OCI-LY7 (cell line): ENCODE measurements around the gene TTC34. TPM values are rescaled to one million over a fixed set of nuclear protein-coding genes. Genes with fewer than 3 reads are reported as not detected.

Source experiments
- BruUV-seq: library from RNA; stranded (reverse); fragments of 400-500 nt; replicated peaks from 2 replicates; lab custom pipeline; 2021; lab: Mats Ljungman, UMichigan
- CTCF ChIA-PET: fragments of 300-600 bp; sonication (Branson Sonifier 250); formaldehyde crosslinking; loops from one replicate; lab custom pipeline; 2022; ENCODE audit warnings: antibody characterized with exemption; ENCODE audit not compliant: unreplicated experiment; lab: Charles Lee
- POLR2A ChIA-PET: fragments of 300-600 bp; sonication (Branson Sonifier 250); formaldehyde crosslinking; loops from one replicate; lab custom pipeline; 2022; ENCODE audit warnings: antibody characterized with exemption; lab: Charles Lee
- DNase-seq: peaks from one replicate; pipeline ENCODE4 v3.0.0-alpha.2; 2015; ENCODE audit warnings: low spot score
- H2AFZ ChIP-seq: fragments of 200-600 bp; sonication (generic), shearing (Covaris generic); 2 replicates; pipeline ENCODE4 v1.6.1; 2014; ENCODE audit warnings: mild to moderate bottlenecking, antibody characterized with exemption, low read length, moderate library complexity
- H3K27ac ChIP-seq: fragments of 200-600 bp; sonication (generic); 2 replicates; pipeline ENCODE4 v1.5.1; 2014; ENCODE audit warnings: mixed run types, low read depth, mild to moderate bottlenecking, moderate library complexity, low read length, inconsistent platforms; ENCODE audit not compliant: poor library complexity, severe bottlenecking
- H3K36me3 ChIP-seq: fragments of 200-600 bp; sonication (generic); 2 replicates; pipeline ENCODE4 v1.6.1; 2014; ENCODE audit warnings: mild to moderate bottlenecking, antibody characterized with exemption, low read length, moderate library complexity, mixed read lengths; ENCODE audit not compliant: insufficient read depth
- H3K4me1 ChIP-seq: fragments of 200-600 bp; sonication (generic); 2 replicates; pipeline ENCODE4 v1.5.1; 2014; ENCODE audit warnings: mild to moderate bottlenecking, low read length; ENCODE audit not compliant: insufficient read depth, poor library complexity, severe bottlenecking
- H3K4me2 ChIP-seq: fragments of 200-600 bp; sonication (generic); 2 replicates; pipeline ENCODE4 v1.6.1; 2014; ENCODE audit warnings: mild to moderate bottlenecking, low read length
- H3K4me3 ChIP-seq: fragments of 200-600 bp; sonication (generic); 2 replicates; pipeline ENCODE4 v1.5.1; 2014; ENCODE audit warnings: mild to moderate bottlenecking, low read depth, low read length; ENCODE audit not compliant: poor library complexity, severe bottlenecking
- H3K79me2 ChIP-seq: fragments of 200-600 bp; sonication (generic); 2 replicates; pipeline ENCODE4 v1.6.1; 2016; ENCODE audit warnings: low read depth, mild to moderate bottlenecking, low read length, moderate library complexity, mixed read lengths; ENCODE audit not compliant: insufficient read depth
- H3K9me2 ChIP-seq: fragments of 200-600 bp; sonication (generic); 2 replicates; pipeline ENCODE4 v1.6.1; 2016; ENCODE audit warnings: mild to moderate bottlenecking, low read length, mixed read lengths; ENCODE audit not compliant: insufficient read depth
- H3K9me3 ChIP-seq: fragments of 200-600 bp; sonication (generic); 2 replicates; pipeline ENCODE4 v1.6.1; 2014; ENCODE audit warnings: mild to moderate bottlenecking, mixed run types, low read length, mixed read lengths
- H4K20me1 ChIP-seq: fragments of 200-600 bp; sonication (generic); 2 replicates; pipeline ENCODE4 v1.6.1; 2014; ENCODE audit warnings: mild to moderate bottlenecking, antibody characterized with exemption, low read length, moderate library complexity, mixed read lengths; ENCODE audit not compliant: insufficient read depth
- CTCF ChIP-seq: fragments of 200-600 bp; sonication (generic); conservative IDR thresholded peaks from 2 replicates; pipeline ENCODE4 v1.5.1; 2014; ENCODE audit warnings: mild to moderate bottlenecking, antibody characterized with exemption, low read length, moderate library complexity, mixed read lengths
- EZH2phosphoT487 ChIP-seq: fragments of 200-600 bp; sonication (generic); IDR thresholded peaks from 2 replicates; pipeline ENCODE4 v1.6.1; 2018; ENCODE audit warnings: low read depth, borderline replicate concordance, mild to moderate bottlenecking, mixed run types, antibody characterized with exemption, low read length, moderate library complexity, mixed read lengths
- intact Hi-C: fragments of 100-400 bp; cut with micrococcal nuclease; formaldehyde crosslinking; loops from one replicate; pipeline ENCODE4 v1.10.0; 2022; ENCODE audit not compliant: unreplicated experiment
- total RNA-seq, 2 experiments: library from RNA; depleted of rRNA in 1 of 2; stranded (reverse); fragments of >200 nt in 1 of 2; shearing (Covaris generic) in 1 of 2; gene quantifications; 2 replicates each; pipeline ENCODE4 v1.2.3, GENCODE V29; 2014 to 2022

The TTC34 gene
- total RNA-seq, 2 experiments from 2014 or later = 1.1 to 2.2 TPM

DNA sequence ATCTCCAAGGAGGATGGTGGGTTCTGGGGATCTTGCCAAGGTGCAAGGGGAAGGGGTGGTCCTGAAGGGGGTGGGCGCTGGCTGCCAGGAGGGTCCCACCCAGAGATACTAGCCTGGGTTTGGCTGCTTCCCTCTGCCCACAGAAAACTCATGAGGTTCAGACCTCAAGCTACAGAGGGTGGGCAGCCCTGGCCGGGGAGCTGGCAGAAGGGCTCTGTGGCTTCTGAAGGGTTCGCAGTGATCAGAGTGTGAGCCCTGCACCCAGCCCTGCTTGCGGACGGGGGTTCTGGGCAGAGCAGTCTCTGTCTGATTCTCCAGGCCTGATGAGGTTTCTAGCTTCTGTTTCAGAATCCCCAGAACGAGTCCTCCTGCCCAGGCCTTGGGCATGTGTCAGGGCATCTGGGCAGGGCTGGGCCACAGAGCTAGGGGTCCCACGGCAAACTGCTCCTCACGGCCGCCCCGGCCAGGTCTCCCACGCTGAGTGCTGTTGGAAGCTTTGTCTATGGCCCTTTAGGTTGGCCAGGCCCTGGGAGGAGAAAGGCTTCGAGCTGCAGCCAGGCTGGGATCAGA is 168.0 kb downstream of the TTC34 start:
- no peaks in the 10 kb centered on the region for H3K4me1 ChIP-seq
- intact Hi-C loops = no loop called here

DNA sequence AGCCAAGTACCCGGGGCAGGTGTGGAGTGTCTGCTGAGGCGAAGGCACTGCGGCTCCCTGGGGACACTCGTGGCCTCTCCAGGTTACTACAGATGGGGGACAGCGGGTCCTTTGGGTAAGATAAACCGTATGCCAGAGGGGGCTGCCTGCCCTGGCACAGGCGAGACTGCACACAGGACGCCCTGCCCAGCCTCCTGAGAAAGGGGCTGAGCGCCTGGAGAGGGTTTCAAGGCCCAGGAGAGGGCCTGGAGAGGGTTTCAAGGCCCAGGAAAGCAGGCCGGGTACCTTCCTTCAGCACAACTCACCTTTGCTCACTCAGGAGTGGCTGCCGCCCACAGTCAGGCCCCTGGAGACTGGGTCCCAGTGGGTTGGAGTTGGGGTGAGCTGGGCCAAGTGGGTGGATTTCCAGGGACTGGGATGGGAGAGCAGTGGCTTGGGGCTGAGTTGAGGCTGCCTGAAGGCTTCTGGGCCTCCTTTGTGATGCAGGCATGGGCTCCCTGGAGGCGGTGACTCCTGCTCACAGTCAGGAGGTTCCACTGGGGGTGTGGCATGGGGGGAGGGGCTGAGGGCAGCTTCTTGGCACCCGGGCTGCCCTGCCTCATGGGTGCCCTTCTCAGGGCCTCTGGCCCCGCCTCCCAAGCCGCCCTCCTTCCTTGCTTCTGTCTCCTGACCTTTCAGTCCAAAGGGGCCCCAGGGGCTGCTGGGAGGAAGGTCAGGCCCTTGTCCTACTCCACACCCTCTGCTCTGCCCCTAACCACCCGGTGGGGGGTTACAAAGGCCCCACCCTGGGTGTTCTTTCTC is 168.7 kb downstream of the TTC34 start, which contains the start of gene MMEL1:
TSS of gene MMEL1 (minus strand) at position 456 of the 801 bp plus-strand sequence. CDS start 3,532 bp downstream, outside the sequence.
- H3K4me3 ChIP-seq = no peak within 1 kb of the TSS
- H3K9me2 ChIP-seq = no peaks in the 10 kb centered on the region
- no peaks in the 10 kb centered on the region for H3K36me3 ChIP-seq
- no peak for DNase-seq
- H3K79me2 ChIP-seq = no peaks in the 10 kb centered on the region
- intact Hi-C loops = no loop called here
- no peak within 1 kb of the TSS for H3K4me2 ChIP-seq
- peaks cover 10% of the 10 kb centered on the region; the same call in 1 of the 2 replicates for H3K9me3 ChIP-seq
- H3K4me1 ChIP-seq = no peaks in the 10 kb centered on the region
- no peak within 1 kb of the TSS for H3K27ac ChIP-seq
- ChIA-PET CTCF (interaction anchor here (0.6 kb wide), 1 partner anchor 1522 kb away, joined by 4 read pairs; no protein-coding TSS in a partner anchor), POLR2A (no interaction called here)
- H4K20me1 ChIP-seq = no peaks in the 10 kb centered on the region
- no peak for TF ChIP-seq EZH2phosphoT487
- no peak for TF ChIP-seq CTCF
- BruUV-seq = no TSS peak
- H2AFZ ChIP-seq = no peak within 1 kb of the TSS

More for the DNA sequence above, 168.0 kb downstream of the TTC34 start:
- no peak for DNase-seq
- no peaks in the 10 kb centered on the region for H3K9me2 ChIP-seq
- no peaks in the 10 kb centered on the region for H3K79me2 ChIP-seq
- CTCF ChIA-PET = no interaction called here
- H3K4me2 ChIP-seq = no peak overlapping the region
- TF ChIP-seq EZH2phosphoT487 (no peak), CTCF (no peak)
- no peaks in the 10 kb centered on the region for H4K20me1 ChIP-seq
- H3K4me3 ChIP-seq = no peak overlapping the region
- H2AFZ ChIP-seq = no peak overlapping the region
- POLR2A ChIA-PET = no interaction called here
- peaks cover 10% of the 10 kb centered on the region; the same call in 1 of the 2 replicates for H3K9me3 ChIP-seq
- H3K27ac ChIP-seq = no peak overlapping the region
- H3K36me3 ChIP-seq = no peaks in the 10 kb centered on the region
- no TSS peak for BruUV-seq
